Colonic mucosa (tissue), 4 donors: Measurements from ENCODE around the gene LEO1. TPM values are rescaled to one million over a fixed set of nuclear protein-coding genes. Genes with fewer than 3 reads are reported as not detected.

Experiments
- DNase-seq: peaks from one replicate; pipeline ENCODE4 v3.0.0-alpha.2; 2020
- H3K27ac ChIP-seq: fragments of 200-600 bp; one replicate; pipeline ENCODE4 v1.8.0; 2021
- H3K27me3 ChIP-seq: fragments of 200-600 bp; one replicate; pipeline ENCODE4 v1.8.0; 2021
- H3K36me3 ChIP-seq: fragments of 200-600 bp; one replicate; pipeline ENCODE4 v1.8.0; 2021
- H3K4me1 ChIP-seq: fragments of 200-600 bp; one replicate; pipeline ENCODE4 v1.8.0; 2021; ENCODE audit warnings: mild to moderate bottlenecking
- H3K4me3 ChIP-seq: fragments of 200-600 bp; one replicate; pipeline ENCODE4 v1.8.0; 2021
- H3K9ac ChIP-seq, 2 donors: one replicate each; pipeline ENCODE4 v1.7.0; 2013; ENCODE audit warnings: control low read depth in 2 of 2, low read depth in 2 of 2, low read length in 2 of 2
- H3K9me3 ChIP-seq: fragments of 200-600 bp; one replicate; pipeline ENCODE4 v1.8.0; 2021
- intact Hi-C: fragments of 100-400 bp; cut with DNase I; formaldehyde crosslinking; loops from one replicate; pipeline ENCODE4 v1.14.1; 2022
- total RNA-seq, 2 donors: library from RNA; stranded (reverse); fragmentation: NEBNext Ultra II Directional in 1 of 2; extraction: Animal tissue kit (Norgen Biotek cat#: 25700) in 1 of 2; gene quantifications; one replicate each; pipeline ENCODE4 v1.2.1, GENCODE V29; 2021
- TF ChIP-seq, protein P1 (sequence below): fragments of 200-600 bp; IDR thresholded peaks from one replicate; pipeline ENCODE4 v1.8.0; 2022; ENCODE audit warnings: antibody characterized with exemption, mild to moderate bottlenecking
- donor health status: healthy.
- donor health status: DM: no; HTN: no; CAD: no.
- donor health status: DM: no; HTN: no; CAD: no.

The LEO1 gene
- total RNA-seq, 2 donors from 2014 or later = 23.6 to 29.3 TPM

DNA sequence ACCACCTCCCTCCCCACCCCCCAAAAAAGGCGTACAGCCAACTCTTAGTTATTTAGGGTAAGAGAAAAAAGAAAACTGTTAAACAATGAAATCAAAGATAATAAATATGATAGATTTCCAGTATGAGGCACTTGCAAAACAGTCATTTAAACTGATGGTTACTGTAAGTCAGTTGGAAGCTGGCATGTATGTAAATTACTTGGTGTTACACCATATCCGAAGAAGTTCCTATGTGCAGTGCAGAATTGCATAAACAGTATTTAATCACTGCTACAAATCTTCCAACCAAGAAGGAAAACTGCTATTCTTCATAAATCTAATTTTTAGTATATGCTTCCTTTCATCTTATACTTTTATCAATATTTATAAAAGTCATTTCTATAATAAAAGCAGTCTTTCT lies 62.0 kb downstream of the LEO1 start:
- Histone ChIP-seq H3K36me3 (no peaks in the 10 kb centered on the region), H3K9me3 (no peaks in the 10 kb centered on the region), H3K27ac (no peak overlapping the region), H3K4me3 (no peak overlapping the region), H3K4me1 (no peaks in the 10 kb centered on the region), H3K27me3 (no peaks in the 10 kb centered on the region), H3K9ac (no peak overlapping the region)
- TF ChIP-seq, protein P1, sequence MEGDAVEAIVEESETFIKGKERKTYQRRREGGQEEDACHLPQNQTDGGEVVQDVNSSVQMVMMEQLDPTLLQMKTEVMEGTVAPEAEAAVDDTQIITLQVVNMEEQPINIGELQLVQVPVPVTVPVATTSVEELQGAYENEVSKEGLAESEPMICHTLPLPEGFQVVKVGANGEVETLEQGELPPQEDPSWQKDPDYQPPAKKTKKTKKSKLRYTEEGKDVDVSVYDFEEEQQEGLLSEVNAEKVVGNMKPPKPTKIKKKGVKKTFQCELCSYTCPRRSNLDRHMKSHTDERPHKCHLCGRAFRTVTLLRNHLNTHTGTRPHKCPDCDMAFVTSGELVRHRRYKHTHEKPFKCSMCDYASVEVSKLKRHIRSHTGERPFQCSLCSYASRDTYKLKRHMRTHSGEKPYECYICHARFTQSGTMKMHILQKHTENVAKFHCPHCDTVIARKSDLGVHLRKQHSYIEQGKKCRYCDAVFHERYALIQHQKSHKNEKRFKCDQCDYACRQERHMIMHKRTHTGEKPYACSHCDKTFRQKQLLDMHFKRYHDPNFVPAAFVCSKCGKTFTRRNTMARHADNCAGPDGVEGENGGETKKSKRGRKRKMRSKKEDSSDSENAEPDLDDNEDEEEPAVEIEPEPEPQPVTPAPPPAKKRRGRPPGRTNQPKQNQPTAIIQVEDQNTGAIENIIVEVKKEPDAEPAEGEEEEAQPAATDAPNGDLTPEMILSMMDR = no peak
- no peak for DNase-seq
- intact Hi-C loops = no loop called here

GRCh38 chr15:51908316-51908715 lies 63.3 kb downstream of the LEO1 start:
- no peak overlapping the region for H3K4me3 ChIP-seq

GRCh38 chr15:51907136-51907862 lies 64.3 kb downstream of the LEO1 start:
- Histone ChIP-seq H3K27ac (peak overlapping the region; percentile 16), H3K36me3 (no peaks in the 10 kb centered on the region), H3K9ac (no peak overlapping the region), H3K27me3 (no peaks in the 10 kb centered on the region), H3K9me3 (no peaks in the 10 kb centered on the region), H3K4me3 (no peak overlapping the region), H3K4me1 (no peaks in the 10 kb centered on the region)
- peak; percentile 23 for DNase-seq
- intact Hi-C loops = no loop called here
- TF ChIP-seq, protein P1 = no peak

More at GRCh38 chr15:51908316-51908715, 63.3 kb downstream of the LEO1 start:
- Histone ChIP-seq H3K27me3 (no peaks in the 10 kb centered on the region), H3K9me3 (no peaks in the 10 kb centered on the region), H3K36me3 (no peaks in the 10 kb centered on the region), H3K27ac (no peak overlapping the region), H3K4me1 (no peaks in the 10 kb centered on the region), H3K9ac (no peak overlapping the region)
- no peak for DNase-seq
- TF ChIP-seq, protein P1 = no peak
- intact Hi-C loops = no loop called here

- Histone ChIP-seq H3K36me3 (no peaks in the 10 kb centered on the region), H3K27ac (no peak overlapping the region)
- intact Hi-C loops = no loop called here
Measured at GRCh38 chr15:51904931-51905330, 66.6 kb downstream of the LEO1 start.

DNA sequence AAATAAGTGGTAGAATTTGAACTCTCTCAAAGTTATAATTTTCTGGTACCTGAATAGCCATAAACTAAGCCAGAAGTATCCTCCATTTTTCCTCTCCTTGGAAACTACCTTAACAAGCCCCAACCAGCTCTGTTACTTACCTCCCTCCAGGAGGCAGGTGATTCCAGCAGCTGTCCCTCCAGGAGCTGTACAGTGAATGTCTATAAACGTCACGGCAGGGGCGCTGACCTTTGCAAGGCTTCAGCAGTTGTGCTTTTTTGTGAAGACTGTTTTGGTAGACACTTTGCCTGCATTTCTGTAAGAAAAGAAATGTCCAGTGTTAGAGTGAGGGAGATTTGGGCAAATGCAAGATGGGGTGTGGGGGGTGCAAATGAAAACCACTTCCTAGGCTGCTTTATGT lies 67.2 kb downstream of the LEO1 start:
- Histone ChIP-seq H3K27ac (no peak overlapping the region), H3K4me1 (no peaks in the 10 kb centered on the region), H3K27me3 (no peaks in the 10 kb centered on the region), H3K4me3 (no peak overlapping the region), H3K9ac (no peak overlapping the region), H3K9me3 (no peaks in the 10 kb centered on the region), H3K36me3 (no peaks in the 10 kb centered on the region)
- DNase-seq = no peak
- intact Hi-C loops = no loop called here
- TF ChIP-seq, protein P1 = no peak

More at GRCh38 chr15:51904931-51905330, 66.6 kb downstream of the LEO1 start:
- no peaks in the 10 kb centered on the region for H3K27me3 ChIP-seq
- no peak overlapping the region for H3K4me3 ChIP-seq
- no peaks in the 10 kb centered on the region for H3K4me1 ChIP-seq
- no peaks in the 10 kb centered on the region for H3K9me3 ChIP-seq
- TF ChIP-seq, protein P1 = no peak
- no peak for DNase-seq
- no peak overlapping the region for H3K9ac ChIP-seq
